ENCODE results near the gene MFSD6L. TPM values are rescaled to one million over a fixed set of nuclear protein-coding genes. Genes with fewer than 3 reads are reported as not detected.

Gene MFSD6L
- total RNA-seq, 2 donors from 2014 or later, result 0.41 to 1.9 TPM

DNA sequence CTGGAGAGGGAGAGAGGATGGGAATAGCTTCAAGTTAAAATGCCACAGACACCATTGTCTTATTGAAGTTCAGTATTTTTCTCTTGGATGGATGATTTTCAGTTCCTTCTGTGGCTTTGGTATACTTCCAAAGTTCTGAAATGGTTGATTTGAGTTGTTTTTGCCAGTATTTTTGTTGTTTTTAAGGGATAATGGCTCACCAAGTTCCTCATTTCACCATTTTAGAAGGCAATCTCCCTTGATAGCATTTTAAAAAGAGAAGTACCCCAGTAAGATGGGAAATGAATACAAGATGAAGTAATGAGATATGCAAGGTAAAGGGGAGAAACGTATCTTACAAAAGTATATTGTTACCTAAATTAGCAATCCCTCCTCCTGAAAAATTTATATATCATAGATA, 22.3 kb downstream of the MFSD6L start:
- WGBS, result 68% methylated on average over 1 of the region's 1 CpG
- Histone ChIP-seq H3K4me3 (no peak overlapping the region), H3K4me1 (replicated peaks) (no peaks in the 10 kb centered on the region), H3K36me3 (no peaks in the 10 kb centered on the region), H3K27me3 (replicated peaks; ENCODE audit: insufficient read depth) (no peaks in the 10 kb centered on the region), H3K9me3 (no peaks in the 10 kb centered on the region), H3K27ac (no peak overlapping the region)
- TF ChIP-seq POLR2A (IDR thresholded peaks at IDR 0.05) (no peak), POLR2AphosphoS5 (IDR thresholded peaks at IDR 0.05) (no peak)
- TF ChIP-seq, protein P1, sequence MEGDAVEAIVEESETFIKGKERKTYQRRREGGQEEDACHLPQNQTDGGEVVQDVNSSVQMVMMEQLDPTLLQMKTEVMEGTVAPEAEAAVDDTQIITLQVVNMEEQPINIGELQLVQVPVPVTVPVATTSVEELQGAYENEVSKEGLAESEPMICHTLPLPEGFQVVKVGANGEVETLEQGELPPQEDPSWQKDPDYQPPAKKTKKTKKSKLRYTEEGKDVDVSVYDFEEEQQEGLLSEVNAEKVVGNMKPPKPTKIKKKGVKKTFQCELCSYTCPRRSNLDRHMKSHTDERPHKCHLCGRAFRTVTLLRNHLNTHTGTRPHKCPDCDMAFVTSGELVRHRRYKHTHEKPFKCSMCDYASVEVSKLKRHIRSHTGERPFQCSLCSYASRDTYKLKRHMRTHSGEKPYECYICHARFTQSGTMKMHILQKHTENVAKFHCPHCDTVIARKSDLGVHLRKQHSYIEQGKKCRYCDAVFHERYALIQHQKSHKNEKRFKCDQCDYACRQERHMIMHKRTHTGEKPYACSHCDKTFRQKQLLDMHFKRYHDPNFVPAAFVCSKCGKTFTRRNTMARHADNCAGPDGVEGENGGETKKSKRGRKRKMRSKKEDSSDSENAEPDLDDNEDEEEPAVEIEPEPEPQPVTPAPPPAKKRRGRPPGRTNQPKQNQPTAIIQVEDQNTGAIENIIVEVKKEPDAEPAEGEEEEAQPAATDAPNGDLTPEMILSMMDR (IDR thresholded peaks at IDR 0.05), result no peak
- intact Hi-C loops (cut with DNase I), result no loop called here
- no peak for DNase-seq (ENCODE audit: low spot score)

DNA sequence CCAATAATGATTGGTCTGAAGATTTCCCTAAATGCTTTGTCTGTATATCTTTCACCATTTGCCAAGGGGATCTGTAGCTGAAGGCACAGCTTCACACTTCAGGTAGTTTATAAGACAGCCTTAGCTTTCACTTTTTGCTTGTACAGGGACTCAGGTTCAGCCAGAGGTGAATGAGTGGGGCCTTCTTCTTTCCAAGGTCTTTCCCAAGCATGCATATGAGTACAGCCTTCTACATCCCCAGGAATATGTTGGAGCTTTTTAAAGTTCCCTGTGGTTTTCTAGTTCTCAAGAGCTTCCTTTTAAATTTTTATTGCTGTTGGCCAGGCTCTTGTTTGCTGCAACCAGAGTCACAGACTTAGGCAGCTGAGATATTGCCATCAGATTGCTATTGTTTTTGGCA, 22.9 kb downstream of the MFSD6L start:
- H3K27ac ChIP-seq, result no peak overlapping the region
- no peaks in the 10 kb centered on the region for H3K9me3 ChIP-seq
- DNase-seq (ENCODE audit: low spot score), result no peak
- H3K4me1 ChIP-seq (replicated peaks), result no peaks in the 10 kb centered on the region
- intact Hi-C loops (cut with DNase I), result no loop called here
- no peak overlapping the region for H3K4me3 ChIP-seq
- no peaks in the 10 kb centered on the region for H3K27me3 ChIP-seq (replicated peaks; ENCODE audit: insufficient read depth)
- TF ChIP-seq POLR2AphosphoS5 (IDR thresholded peaks at IDR 0.05) (peak; percentile 31), POLR2A (IDR thresholded peaks at IDR 0.05) (no peak)
- TF ChIP-seq, protein P1 (IDR thresholded peaks at IDR 0.05), result no peak
- no peaks in the 10 kb centered on the region for H3K36me3 ChIP-seq

DNA sequence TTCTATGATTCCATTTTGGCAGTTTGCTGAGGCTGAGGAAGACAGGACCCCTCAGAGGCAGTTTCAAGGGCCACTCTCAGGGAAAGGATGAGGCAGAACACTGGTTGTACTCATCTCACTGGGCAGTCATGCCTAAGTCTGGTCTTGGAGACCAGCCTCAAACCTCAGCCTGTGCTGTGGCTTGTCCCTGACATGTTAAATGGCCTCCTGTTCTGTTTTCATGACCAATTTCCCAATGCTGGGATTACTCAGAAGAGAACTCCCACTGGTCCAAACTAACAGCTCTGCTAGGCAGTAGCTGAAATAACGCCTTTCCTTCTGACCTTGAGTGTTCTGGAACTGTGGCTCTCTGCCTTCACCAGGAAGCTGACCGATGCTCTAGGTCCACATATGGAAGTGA, 32.4 kb downstream of the MFSD6L start:
- H3K9me3 ChIP-seq, result no peaks in the 10 kb centered on the region
- TF ChIP-seq, protein P1 (IDR thresholded peaks at IDR 0.05), result no peak
- TF ChIP-seq POLR2A (IDR thresholded peaks at IDR 0.05), result no peak
- TF ChIP-seq POLR2AphosphoS5 (IDR thresholded peaks at IDR 0.05), result no peak
- H3K27ac ChIP-seq, result no peak overlapping the region
- no peaks in the 10 kb centered on the region for H3K4me1 ChIP-seq (replicated peaks)
- intact Hi-C loops (cut with DNase I), result no loop called here
- no peaks in the 10 kb centered on the region for H3K36me3 ChIP-seq
- H3K27me3 ChIP-seq (replicated peaks; ENCODE audit: insufficient read depth), result no peaks in the 10 kb centered on the region
- no peak for DNase-seq (ENCODE audit: low spot score)
- H3K4me3 ChIP-seq, result no peak overlapping the region
- 95% methylated on average over 2 of the region's 2 CpGs for WGBS

DNA sequence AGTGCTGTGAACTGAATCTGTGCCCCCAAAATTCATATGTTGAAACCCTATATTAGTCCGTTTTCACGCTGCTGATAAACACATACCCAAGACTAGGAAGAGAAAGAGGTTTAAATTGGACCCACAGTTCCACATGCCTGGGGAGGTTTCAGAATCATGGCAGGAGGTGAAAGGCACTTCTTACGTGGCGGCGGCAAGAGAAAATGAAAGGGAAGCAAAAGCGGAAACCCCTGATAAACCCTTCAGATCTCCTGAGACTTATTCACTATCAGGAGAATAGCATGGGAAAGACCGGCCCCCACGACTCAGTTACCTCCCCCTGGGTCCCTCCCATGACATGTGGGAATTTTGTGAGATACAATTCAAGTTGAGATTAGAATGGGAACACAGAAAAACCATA, 37.2 kb downstream of the MFSD6L start:
- no peak overlapping the region for H3K27ac ChIP-seq
- no peak for DNase-seq (ENCODE audit: low spot score)
- no peaks in the 10 kb centered on the region for H3K4me1 ChIP-seq (replicated peaks)
- H3K9me3 ChIP-seq, result no peaks in the 10 kb centered on the region
- no peaks in the 10 kb centered on the region for H3K27me3 ChIP-seq (replicated peaks; ENCODE audit: insufficient read depth)
- TF ChIP-seq, protein P1 (IDR thresholded peaks at IDR 0.05), result no peak
- TF ChIP-seq POLR2A (IDR thresholded peaks at IDR 0.05) (no peak), POLR2AphosphoS5 (IDR thresholded peaks at IDR 0.05) (no peak)
- intact Hi-C loops (cut with DNase I), result no loop called here
- 87% methylated on average over 8 of the region's 8 CpGs for WGBS
- no peak overlapping the region for H3K4me3 ChIP-seq
- H3K36me3 ChIP-seq, result no peaks in the 10 kb centered on the region

DNA sequence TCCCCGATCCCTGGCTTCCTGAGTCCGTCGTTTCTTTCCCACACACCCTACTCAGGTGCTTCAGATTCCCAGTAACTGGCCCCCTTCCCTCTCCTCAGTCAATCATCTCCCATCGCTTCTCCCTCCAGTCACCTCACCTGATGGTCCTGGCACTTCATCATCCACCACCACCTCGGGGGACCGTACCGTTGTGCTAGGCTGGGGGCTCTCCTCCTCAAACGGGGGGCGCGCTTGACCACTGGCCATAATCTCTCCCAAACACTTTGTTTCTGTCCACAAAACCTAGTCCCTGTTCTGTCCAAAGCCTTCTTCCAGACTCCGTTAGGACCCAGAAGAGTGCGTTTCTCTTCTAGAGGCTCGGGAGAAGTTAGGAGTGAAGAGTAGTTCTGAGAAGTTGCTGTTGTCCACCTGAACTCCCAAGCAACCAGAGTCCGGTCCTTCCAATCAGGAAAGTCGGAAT, 41.0 kb downstream of the MFSD6L start, which contains the start of gene SPDYE4:
Gene SPDYE4 (minus strand): TSS at position 410 of the 460 bp plus-strand sequence. CDS start 164 bp downstream, at position 246.
- no peak for DNase-seq (ENCODE audit: low spot score)
- H3K4me3 ChIP-seq, result no peak within 1 kb of the TSS
- no peak for TF ChIP-seq POLR2AphosphoS5 (IDR thresholded peaks at IDR 0.05)
- no peak for TF ChIP-seq POLR2A (IDR thresholded peaks at IDR 0.05)
- TF ChIP-seq, protein P1 (IDR thresholded peaks at IDR 0.05), result no peak
- 90% methylated on average over 15 of the region's 15 CpGs for WGBS
- intact Hi-C loops (cut with DNase I), result no loop called here
- no peaks in the 10 kb centered on the region for H3K36me3 ChIP-seq
- H3K27me3 ChIP-seq (replicated peaks; ENCODE audit: insufficient read depth), result no peaks in the 10 kb centered on the region
- no peaks in the 10 kb centered on the region for H3K4me1 ChIP-seq (replicated peaks)
- H3K27ac ChIP-seq, result no peak within 1 kb of the TSS
- H3K9me3 ChIP-seq, result no peaks in the 10 kb centered on the region

Data from prostate gland (tissue), 2 donors.